Measurements from ENCODE around the gene CD81.

GRCh38 chr11:2359557-2359956, 17.6 kb upstream of the CD81 start:
- TF ChIP-seq POLR2A (IDR thresholded peaks at IDR 0.05): no peak
- TF ChIP-seq, protein P1, sequence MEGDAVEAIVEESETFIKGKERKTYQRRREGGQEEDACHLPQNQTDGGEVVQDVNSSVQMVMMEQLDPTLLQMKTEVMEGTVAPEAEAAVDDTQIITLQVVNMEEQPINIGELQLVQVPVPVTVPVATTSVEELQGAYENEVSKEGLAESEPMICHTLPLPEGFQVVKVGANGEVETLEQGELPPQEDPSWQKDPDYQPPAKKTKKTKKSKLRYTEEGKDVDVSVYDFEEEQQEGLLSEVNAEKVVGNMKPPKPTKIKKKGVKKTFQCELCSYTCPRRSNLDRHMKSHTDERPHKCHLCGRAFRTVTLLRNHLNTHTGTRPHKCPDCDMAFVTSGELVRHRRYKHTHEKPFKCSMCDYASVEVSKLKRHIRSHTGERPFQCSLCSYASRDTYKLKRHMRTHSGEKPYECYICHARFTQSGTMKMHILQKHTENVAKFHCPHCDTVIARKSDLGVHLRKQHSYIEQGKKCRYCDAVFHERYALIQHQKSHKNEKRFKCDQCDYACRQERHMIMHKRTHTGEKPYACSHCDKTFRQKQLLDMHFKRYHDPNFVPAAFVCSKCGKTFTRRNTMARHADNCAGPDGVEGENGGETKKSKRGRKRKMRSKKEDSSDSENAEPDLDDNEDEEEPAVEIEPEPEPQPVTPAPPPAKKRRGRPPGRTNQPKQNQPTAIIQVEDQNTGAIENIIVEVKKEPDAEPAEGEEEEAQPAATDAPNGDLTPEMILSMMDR (IDR thresholded peaks at IDR 0.05): no peak

Data from transverse colon (tissue), 3 donors.